ENCODE measurements around the gene CLN3.
"Not testable (repeated sequence)": the region's sequence is repeated elsewhere in the genome, so short reads cannot be mapped to it uniquely, and the experiment has no call there.

The CLN3 gene

DNA sequence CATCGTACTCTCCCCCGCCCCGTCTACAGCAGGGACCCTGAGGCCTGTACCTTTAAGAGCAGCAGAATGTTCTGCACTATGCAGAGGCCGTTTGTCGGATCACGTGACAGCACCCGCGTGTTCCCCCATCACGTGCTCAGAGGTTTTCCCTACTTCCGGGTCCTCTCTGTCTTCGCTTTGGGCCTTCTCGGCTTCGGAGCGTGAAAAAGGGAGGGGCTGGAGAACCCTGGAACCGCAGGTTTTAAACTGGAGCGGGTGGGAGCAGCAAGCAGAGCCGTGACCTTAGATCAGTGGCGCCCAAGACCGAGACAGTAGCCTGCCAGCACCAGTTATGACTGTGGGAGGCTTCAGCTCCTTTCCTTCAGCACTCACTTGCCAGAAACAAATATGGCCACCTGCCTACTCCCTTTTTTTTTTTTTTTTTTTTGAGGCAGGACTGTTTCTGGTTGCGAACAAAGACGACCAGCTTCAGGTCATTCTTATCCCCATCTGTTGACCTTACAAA is at the start of gene CLN3:
TSS of gene CLN3 (minus strand) at position 105 of the 505 bp plus-strand sequence. CDS start 315 bp downstream, outside the sequence.
- peak; percentile 69 for ATAC-seq
- Mint-ChIP-seq H3K9me3 (no peaks in the 10 kb centered on the region), H3K27ac (peak within 1 kb of the TSS; percentile 99), H3K4me1 (peaks cover 73% of the 10 kb centered on the region), H3K36me3 (ENCODE audit: low read depth) (peaks cover 14% of the 10 kb centered on the region), H3K27me3 (no peaks in the 10 kb centered on the region), H3K4me3 (peak within 1 kb of the TSS; percentile 90)
- DNase-seq, result peak; percentile 87

DNA sequence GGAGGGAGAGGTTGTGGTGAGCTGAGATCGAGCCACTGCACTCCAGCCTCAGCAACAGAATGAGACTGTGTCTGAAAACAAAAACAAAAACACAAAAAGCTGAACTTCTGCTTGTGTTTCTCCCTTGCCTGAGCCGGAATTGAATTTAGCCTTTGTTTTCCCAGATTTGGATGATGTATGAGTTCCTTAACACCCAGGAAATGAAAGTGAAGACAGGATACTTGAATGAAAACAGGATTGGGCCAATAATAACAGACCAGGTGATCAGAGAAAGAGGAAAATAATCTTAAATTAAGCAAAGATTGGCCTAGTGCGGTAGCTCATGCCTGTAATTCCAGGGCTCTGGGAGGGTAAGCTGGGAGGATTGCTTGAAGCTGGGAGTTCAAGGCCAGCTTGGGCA is 48.5 kb upstream of the CLN3 start:
- ATAC-seq (no peak), DNase-seq (no peak)
- H3K36me3 Mint-ChIP-seq (ENCODE audit: low read depth), result no peaks in the 10 kb centered on the region
- H3K27ac Mint-ChIP-seq, result no peak overlapping the region
- H3K4me3 Mint-ChIP-seq, result no peak overlapping the region
- H3K4me1 Mint-ChIP-seq, result peaks cover 4% of the 10 kb centered on the region
- H3K27me3 Mint-ChIP-seq, result no peaks in the 10 kb centered on the region
- H3K9me3 Mint-ChIP-seq, result no peaks in the 10 kb centered on the region

DNA sequence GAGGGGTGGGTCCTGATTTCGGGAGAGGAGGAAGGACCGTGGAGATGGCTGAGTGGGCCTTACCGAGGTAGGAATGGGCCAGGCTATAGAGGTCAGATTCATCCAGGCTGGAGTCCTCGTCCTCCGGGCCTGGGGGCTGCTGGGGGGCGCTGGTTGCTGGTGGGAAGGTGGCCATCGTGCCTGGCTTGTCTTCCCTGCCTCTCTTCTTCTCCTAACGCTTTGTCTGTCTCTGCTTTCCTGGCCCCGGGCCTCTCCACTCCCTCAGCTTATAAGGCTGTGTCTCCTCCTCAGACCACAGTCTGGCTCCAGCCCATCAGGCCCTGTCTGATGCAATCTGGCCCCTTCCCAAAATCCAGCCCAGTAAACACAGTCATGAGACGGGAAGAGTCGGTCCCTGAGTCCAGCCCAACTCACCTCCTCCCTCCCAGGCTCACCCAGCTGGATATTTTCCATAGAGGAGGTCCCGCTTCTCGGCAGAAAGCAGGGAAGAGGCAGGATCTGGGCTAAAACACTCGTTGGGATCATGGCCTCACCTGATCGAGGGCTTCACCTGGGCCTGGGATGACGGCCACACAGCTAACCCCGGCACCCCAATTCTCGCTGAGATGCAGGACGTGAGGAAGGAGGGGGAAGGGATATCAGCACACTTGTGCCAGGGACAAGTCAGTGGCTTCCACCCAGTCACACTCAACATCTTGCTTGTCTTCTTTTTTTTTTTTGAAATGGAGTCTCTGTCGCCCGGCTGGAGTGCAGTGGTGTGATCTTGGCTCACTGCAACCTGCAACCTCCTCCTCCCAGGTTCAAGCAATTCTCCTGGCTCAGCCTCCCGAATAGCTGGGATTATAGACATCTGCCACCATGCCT is 47.1 kb upstream of the CLN3 start, which contains the start of gene NUPR1:
TSS of gene NUPR1 (minus strand) at position 242 of the 864 bp plus-strand sequence. CDS start at position 175, 67 bp downstream.
- H3K27me3 Mint-ChIP-seq, result no peaks in the 10 kb centered on the region
- H3K4me1 Mint-ChIP-seq, result peaks cover 14% of the 10 kb centered on the region
- no peak within 1 kb of the TSS for H3K4me3 Mint-ChIP-seq
- DNase-seq, result no peak
- H3K27ac Mint-ChIP-seq, result no peak within 1 kb of the TSS
- H3K36me3 Mint-ChIP-seq (ENCODE audit: low read depth), result no peaks in the 10 kb centered on the region
- H3K9me3 Mint-ChIP-seq, result no peaks in the 10 kb centered on the region
- ATAC-seq, result no peak

DNA sequence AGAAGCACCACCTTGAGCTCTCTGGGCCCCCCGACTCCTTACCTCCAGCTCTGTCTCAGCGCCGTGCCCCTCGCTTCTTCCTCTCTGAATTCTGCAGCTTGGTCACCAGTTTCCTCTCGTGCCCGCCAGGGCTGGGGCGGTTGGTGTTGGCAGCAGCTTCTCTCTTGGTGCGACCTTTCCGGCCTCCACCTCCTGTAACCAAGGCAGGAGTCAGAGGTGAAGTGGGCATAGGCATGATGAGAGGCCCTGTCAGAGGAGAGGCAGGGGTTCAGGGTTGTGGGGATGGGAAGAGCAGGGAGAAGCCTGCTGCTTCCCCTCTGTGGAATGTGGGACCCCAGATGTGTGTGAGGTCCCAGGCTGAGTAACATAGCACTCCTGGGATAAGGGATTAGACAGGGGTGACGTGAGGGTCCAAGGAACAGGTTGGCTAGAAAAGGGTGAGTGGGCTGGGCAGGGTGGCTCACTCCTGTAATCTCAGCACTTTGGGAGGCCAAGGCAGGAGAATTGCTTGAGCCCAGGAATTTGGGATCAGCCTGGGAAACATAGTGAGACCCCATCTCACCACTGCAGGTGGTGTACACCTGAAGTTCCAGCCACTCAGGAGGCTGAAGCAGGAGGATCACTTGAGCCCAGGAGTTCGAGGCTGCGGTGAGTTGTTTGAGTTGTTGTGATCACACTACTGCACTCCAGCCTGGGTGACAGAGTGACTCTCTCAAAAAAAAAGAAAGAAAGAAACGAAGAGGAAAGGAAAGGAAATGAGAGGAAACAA is 46.3 kb upstream of the CLN3 start:
- Mint-ChIP-seq H3K9me3 (no peaks in the 10 kb centered on the region), H3K4me1 (peaks cover 14% of the 10 kb centered on the region), H3K27ac (no peak overlapping the region), H3K4me3 (no peak overlapping the region), H3K36me3 (ENCODE audit: low read depth) (no peaks in the 10 kb centered on the region), H3K27me3 (no peaks in the 10 kb centered on the region)
- DNase-seq (no peak), ATAC-seq (no peak)

DNA sequence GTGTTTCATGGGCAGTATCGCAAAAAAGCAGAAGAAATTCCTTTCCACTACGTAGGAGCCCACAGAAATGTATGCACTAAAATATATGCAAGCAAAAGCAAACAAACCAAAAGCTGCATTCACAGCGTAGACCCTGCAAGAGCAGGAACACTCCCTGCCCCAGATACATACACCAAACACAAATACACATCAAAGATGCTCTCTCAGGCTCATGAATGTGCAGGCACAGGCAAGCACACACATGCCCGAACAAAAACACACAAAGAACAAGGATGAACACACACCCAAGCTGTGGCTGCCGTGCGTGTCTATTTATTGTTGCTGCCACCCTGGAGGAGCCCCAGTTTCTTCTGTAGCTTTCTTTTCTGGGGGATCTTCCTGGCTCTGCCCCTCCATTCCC is 45.2 kb upstream of the CLN3 start:
- Mint-ChIP-seq H3K36me3 (ENCODE audit: low read depth) (no peaks in the 10 kb centered on the region), H3K4me1 (peaks cover 14% of the 10 kb centered on the region), H3K27ac (no peak overlapping the region), H3K9me3 (no peaks in the 10 kb centered on the region), H3K4me3 (no peak overlapping the region), H3K27me3 (no peaks in the 10 kb centered on the region)
- DNase-seq (no peak), ATAC-seq (no peak)

DNA sequence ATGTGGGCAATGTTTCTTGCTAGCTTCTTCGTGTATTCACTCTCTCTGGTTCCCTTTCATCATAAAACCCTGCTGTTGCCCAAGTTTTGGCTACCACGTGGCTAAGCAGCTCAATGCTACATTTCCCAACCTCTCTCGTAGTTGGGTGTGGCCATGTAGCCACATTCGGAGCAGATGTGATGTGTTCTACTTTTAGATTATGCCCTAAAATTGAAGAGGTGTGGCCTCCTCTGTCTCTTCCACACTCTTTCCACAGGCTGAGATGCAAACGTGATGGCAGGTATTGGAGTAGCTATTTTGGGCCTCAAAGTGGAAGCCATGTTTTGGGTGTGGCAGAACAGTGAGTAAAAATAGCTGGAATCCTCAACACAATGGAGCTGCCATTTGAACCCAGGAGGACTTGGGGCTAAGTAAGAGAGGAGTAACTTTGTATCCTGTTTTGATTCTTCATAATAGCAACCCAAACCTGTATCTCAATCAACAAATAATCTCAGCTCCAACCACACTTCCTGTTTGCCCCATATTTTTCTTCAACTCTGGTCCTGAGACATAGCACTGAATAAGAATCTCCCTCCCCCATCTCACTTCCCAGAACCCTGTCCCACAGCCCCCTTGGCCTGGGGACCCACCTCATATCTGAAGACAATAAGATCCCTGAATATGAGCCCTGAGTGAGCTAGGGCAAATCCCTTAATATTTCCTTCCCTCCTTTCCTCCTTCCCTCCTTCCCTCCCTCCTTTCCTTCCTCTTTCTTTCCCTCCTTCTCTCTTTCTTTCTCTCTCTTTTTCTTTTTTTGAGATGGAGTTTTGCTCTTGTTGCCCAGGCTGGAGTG is 42.9 kb upstream of the CLN3 start:
- H3K4me1 Mint-ChIP-seq, result peaks cover 14% of the 10 kb centered on the region
- ATAC-seq, result no peak
- H3K36me3 Mint-ChIP-seq (ENCODE audit: low read depth), result no peaks in the 10 kb centered on the region

DNA sequence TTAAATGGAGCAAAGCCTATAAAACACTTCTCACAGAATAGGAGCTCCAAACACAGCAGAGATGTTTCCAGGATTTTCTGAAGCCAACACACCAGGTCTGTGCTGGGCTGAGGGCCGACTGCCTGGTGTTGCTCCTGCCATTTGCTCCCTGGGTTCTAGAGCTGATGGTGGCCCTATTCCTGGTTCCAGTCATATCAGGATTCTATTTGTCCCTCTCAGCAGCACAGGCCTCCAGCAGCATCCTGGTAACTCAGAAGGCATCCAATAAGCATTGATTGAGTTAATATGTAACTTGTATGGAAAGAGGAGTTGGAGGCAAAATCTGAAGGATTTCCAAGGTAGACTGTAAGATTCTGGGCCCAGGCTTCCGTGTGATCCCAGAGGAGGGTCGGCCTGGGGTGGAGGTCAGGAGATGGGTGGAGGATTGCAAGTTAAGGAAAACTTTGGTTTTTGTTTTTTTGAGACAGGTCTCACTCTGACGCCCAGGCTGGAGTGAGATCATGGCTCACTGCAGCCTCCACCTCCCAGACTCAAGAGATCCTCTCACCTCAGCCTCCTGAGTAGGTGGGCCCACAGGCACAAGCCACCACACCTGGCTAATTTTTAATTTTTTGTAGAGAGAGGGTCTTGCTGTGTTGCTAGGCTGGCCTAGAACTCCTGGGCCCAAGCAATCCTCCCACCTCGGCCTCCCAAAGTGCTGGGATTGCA is 41.2 kb upstream of the CLN3 start:
- Mint-ChIP-seq H3K4me3 (no peak overlapping the region), H3K27me3 (no peaks in the 10 kb centered on the region), H3K9me3 (no peaks in the 10 kb centered on the region), H3K27ac (no peak overlapping the region), H3K36me3 (ENCODE audit: low read depth) (no peaks in the 10 kb centered on the region), H3K4me1 (peaks cover 14% of the 10 kb centered on the region)
- ATAC-seq, result no peak
- DNase-seq, result no peak

More for the DNA sequence above, 42.9 kb upstream of the CLN3 start:
- no peak overlapping the region for H3K4me3 Mint-ChIP-seq
- H3K27ac Mint-ChIP-seq, result no peak overlapping the region
- DNase-seq, result no peak
- H3K27me3 Mint-ChIP-seq, result no peaks in the 10 kb centered on the region
- H3K9me3 Mint-ChIP-seq, result no peaks in the 10 kb centered on the region

DNA sequence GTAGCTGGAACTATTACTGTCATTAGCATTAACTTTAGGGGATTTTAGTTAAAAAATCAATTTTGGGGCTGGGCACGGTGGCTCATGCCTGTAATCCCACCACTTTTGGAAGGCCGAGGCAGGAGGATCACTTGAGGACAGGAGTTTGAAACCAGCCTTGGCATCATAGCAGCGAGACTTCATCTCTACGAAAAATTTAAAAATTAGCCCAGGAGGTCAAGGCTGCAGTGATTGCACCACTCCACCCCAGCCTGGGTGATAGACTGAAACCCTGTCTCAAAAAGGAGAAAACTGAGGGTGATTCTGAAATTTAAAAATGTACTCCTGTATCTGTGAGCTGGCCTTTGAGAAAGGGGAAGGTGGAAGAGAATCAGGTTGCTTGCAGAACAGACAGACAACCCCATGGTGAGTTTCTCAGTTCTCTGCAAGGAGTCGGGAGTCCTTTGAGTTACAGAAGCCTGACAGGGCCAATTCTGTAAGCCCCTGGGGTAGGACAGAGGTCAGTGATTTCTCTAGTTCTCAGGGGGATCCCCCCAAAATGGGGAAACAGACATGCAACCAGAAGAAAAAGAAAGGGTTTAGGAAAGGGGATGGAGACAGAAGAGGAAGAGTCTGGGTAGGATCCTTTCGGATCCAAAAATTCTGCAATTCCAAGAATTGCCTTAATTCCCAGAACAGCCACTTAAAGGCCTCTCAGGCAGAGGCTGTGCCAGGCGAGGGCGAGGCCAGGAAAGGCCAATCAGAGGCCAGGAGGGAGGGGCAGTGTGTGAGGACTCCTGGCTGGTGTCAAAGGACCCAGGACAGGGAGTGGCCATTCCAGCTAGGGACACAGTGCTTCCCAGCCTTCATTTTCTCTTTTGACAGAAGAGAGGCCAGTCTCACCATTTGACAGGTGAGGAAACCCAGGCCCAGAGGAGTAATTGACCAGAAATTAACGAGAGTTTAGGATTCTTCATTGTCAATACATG is 40.2 kb upstream of the CLN3 start:
- Mint-ChIP-seq H3K4me3 (no peak overlapping the region), H3K4me1 (peaks cover 14% of the 10 kb centered on the region), H3K36me3 (ENCODE audit: low read depth) (no peaks in the 10 kb centered on the region), H3K27me3 (no peaks in the 10 kb centered on the region), H3K27ac (peak overlapping the region; percentile 20), H3K9me3 (no peaks in the 10 kb centered on the region)
- ATAC-seq, result no peak
- DNase-seq, result no peak

DNA sequence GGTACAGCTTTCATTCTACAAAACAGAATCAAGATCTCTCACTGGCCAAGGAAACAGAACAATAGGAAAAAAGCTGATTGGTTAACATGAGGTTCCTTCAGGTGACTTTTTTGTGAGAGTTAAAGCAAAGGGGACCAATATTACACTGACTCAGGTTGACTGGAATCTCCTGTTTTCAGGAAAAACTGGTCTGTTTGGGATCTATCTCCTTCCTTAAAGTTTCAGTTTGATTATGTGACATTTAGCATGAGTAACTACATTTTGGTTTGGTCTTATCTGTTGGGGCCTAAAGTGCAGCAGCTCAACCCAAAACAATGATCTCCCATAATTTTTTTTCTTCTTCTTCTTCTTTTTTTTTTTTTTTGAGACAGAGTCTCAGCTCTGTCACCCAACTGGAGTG is 37.2 kb upstream of the CLN3 start:
- H3K27ac Mint-ChIP-seq, result no peak overlapping the region
- H3K4me3 Mint-ChIP-seq, result no peak overlapping the region
- ATAC-seq (no peak), DNase-seq (no peak)
- no peaks in the 10 kb centered on the region for H3K27me3 Mint-ChIP-seq
- H3K4me1 Mint-ChIP-seq, result no peaks in the 10 kb centered on the region
- no peaks in the 10 kb centered on the region for H3K36me3 Mint-ChIP-seq (ENCODE audit: low read depth)
- no peaks in the 10 kb centered on the region for H3K9me3 Mint-ChIP-seq

DNA sequence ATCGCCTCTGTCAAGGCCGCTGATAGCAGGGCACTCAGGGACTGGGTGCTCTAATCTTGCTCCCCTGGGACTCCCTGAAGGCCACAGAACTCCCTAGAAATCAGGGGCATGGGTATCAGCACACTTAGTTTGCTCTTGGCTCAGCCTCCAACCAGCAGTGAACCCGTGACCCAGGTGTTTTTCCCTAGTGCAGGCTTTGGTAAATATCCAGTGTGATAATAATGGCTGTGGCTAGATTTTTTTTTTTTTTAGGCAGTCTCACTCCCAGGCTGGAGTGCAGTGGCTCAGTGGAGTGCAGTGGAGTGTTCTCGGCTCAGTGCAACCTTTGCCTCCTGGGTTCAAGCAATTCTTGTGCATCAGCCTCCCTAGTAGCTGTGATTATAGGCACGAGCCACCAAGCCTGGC is 36.6 kb upstream of the CLN3 start:
- Mint-ChIP-seq H3K27ac (no peak overlapping the region), H3K27me3 (no peaks in the 10 kb centered on the region), H3K9me3 (no peaks in the 10 kb centered on the region), H3K4me3 (no peak overlapping the region), H3K4me1 (no peaks in the 10 kb centered on the region), H3K36me3 (ENCODE audit: low read depth) (no peaks in the 10 kb centered on the region)
- ATAC-seq (no peak), DNase-seq (no peak)

DNA sequence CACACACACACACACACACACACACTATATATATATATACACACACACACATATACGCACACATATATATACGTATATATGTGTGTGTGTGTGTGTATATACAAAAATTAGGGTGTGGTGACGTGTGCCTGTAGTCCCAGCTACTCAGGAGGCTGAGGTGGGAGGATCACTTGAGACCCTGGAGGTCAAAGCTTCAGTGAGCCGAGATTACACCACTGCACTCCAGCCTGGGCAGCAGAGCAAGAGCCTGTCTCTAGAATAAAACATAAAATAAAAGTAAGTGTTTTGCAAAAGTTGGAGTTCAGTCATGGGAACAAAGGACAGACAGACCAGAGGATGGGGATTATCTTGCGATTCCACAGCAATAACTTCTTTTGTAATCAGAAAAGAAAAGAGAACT is 36.1 kb upstream of the CLN3 start:
- Mint-ChIP-seq H3K36me3 (ENCODE audit: low read depth) (no peaks in the 10 kb centered on the region), H3K4me1 (peaks cover 2% of the 10 kb centered on the region), H3K27me3 (no peaks in the 10 kb centered on the region), H3K27ac (no peak overlapping the region), H3K4me3 (no peak overlapping the region), H3K9me3 (no peaks in the 10 kb centered on the region)
- DNase-seq (no peak), ATAC-seq (no peak)

DNA sequence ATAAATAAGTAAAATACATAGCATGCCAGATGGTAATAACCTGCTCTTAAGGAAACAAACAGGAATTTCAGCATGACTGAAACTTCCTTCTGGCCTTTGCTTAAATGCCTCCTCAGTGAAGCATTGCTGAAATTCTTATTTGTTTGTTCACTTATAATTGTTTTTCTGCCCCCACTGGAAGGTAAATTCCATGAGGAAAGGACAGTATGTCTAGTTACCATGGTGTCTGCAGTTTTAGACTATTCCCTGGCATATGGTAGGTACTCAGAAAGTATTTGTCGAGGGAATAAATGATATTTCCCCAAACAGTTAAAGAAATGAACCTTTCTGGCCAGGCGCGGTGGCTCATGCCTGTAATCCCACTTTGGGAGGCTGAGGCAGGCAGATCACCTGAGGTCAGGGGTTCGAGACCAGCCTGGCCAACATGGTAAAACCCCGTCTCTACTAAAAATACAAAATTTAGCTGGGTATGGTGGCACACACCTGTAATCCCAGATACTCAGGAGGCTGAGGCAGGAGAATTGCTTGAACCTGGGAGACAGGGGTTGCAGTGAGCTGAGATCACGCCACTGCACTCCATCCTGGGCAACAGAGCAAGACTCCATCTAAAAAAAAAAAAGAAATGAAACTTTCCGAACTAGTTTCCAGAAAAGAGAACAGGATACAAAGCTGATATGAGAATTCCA is 35.4 kb upstream of the CLN3 start:
- H3K27ac Mint-ChIP-seq; ATAC-seq; H3K36me3 Mint-ChIP-seq (ENCODE audit: low read depth); DNase-seq; H3K4me3 Mint-ChIP-seq; H3K9me3 Mint-ChIP-seq; H3K4me1 Mint-ChIP-seq; H3K27me3 Mint-ChIP-seq: not testable (repeated sequence)

Data from activated naive CD8-positive, alpha-beta T cell treated with anti-CD3 and anti-CD28 coated beads, Interleukin-2, amount 50 U/mL, for 24 hours (primary cell).